Activated T-cell treated with anti-CD3 and anti-CD28 coated beads for 4 hours (primary cell): ENCODE measurements around the gene PRKAB2.
"Not testable (repeated sequence)": the region's sequence is repeated elsewhere in the genome, so short reads cannot be mapped to it uniquely, and the experiment has no call there.

Source experiments
- DNase-seq: peaks from one replicate; pipeline ENCODE4 v3.0.0-alpha.2; 2020

PRKAB2 gene

GRCh38 chr1:147171399-147172167 lies 687 bp downstream of the PRKAB2 start:
- DNase-seq = no peak

GRCh38 chr1:147169840-147170674 lies 2.2 kb downstream of the PRKAB2 start:
- no peak for DNase-seq

DNA sequence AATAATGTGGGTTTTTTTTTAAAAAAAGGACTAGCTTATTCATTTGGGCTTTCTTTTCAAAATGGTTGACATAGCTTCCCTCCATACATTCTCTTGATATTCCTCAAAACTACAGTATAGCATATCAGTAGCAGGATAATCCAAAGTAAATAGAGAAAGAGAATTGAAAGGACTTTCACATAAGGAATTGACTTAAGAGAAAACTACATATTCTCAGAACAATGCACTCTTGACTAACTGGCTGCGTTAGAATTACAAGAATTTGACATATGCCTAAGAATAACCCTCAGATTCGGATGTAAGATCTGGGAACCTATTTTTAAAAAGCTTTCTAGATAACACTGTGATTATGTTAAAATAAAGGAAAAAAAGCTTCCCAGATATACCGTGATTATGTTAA lies 3.1 kb downstream of the PRKAB2 start:
- no peak for DNase-seq

DNA sequence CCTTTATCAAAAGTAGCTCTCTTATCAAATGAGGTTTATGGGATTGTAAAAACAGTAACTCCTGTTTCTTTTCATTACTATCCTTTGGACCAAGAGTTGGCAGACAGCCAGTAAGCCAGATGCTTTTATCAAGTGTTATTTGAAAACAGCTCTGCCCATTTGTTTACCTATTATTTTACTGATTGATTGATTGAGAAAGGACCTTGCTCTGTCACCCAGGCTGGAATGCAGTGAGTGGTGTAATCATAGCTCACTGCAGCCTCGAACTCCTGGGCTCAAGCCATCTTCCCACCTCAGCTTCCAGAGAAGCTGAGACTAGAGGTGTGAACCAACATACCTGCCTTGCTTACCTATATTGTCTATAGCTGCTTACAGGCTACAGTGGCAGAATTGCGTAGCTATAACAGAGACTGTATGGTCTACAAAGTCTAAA lies 3.6 kb downstream of the PRKAB2 start:
- no peak for DNase-seq

DNA sequence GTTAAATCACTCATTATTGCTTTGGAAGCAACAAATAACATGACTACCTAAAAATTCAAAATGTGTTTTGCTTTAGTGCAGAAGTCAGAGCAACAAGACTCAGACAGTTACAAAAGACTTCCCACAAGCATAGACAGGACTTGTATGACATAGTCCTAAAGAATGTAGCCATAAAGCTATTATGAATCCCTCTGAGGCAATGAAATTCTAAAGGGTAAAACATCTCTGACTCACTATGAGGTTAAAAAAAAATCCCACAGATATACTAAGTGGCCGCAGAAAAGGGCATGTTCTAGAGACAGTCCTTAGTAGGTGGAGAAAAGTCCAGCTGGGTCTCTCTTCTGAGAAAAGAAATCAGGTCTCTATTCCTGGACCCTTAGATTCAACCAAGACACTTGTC lies 4.9 kb downstream of the PRKAB2 start:
- DNase-seq = no peak

- DNase-seq = no peak
These were observed 9.3 kb downstream of the PRKAB2 start for GRCh38 chr1:147163019-147163418.

GRCh38 chr1:147162093-147162492 lies 10.2 kb downstream of the PRKAB2 start:
- DNase-seq = no peak

DNA sequence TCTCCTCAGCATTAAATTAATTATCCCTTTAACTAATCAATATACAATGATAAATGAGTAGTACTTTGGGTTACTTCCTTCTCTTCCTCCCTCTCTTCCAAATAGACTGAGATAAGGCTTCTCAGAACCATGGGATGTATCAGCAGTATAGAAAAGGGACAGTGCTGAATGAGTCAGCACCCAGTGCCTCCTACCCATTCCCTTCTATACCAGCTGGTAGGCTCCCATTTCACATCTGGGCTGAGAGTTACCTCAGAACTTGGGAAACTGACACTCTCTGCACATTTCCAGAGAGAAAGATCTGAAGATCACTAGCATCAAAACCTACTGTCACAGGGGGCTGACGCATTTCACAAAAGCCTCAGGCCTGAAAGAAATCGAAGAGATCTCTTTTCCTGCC lies 15.2 kb downstream of the PRKAB2 start:
- DNase-seq = not testable (repeated sequence)

DNA sequence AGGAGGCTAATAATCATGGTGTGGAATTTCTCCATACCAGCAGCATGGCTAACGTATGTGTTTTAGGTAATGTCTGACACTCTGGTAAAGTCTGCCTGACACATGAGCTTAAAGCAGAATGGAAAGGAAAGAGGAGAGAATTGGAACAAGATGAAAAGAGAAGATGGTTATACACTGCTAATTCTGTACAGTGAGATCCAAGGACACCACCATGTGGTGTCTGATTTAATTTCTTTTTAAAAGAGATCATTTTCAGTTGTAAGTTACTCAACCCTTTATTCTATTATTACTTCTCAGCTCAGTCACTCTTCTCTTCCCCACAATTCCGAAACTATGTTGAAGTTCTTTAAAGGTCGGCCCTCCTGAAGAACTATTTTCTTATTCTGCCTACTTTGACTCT lies 15.6 kb downstream of the PRKAB2 start:
- no peak for DNase-seq

DNA sequence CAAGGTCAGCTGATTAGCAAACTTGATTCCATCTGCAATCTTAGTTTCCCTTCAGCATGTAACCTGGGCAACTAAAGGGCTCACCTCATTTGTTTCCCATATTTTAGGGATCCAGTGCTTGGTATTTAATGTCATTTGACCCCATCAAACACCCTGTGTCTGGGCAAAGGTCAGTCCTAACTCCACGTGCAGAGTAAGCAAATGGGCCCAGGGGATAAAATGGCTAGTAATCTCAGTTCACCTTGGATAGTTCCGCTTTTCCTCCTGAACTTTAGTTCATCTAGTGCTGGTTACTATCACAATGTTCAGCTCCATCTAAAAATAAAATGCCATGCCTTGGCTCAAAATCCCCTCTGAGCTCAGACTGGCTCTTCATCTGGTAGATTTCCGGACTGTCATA lies 19.5 kb downstream of the PRKAB2 start:
- DNase-seq = no peak

DNA sequence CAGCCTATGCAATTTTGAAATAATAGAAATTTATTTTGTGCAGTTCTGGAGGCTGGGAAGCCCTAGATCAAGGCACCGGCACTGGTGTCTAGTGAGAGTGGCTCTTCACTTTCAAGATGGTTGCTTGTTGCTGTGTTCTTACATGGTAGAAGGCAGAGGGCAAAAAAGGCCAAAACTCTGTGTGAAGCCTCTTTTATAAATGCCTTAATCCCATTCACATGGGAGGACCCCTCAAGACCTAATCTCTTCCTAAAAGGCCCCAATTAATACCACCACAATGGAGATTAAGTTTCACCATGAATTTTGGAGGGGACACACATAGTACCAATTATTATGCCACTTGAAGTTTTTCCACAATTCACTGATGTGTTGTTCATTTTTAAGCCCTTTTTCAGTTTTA lies 21.0 kb downstream of the PRKAB2 start:
- DNase-seq = no peak

GRCh38 chr1:147142886-147143285 lies 29.4 kb downstream of the PRKAB2 start:
- no peak for DNase-seq

- not testable (repeated sequence) for DNase-seq
These were observed 41.5 kb downstream of the PRKAB2 start for GRCh38 chr1:147130721-147131120.

DNA sequence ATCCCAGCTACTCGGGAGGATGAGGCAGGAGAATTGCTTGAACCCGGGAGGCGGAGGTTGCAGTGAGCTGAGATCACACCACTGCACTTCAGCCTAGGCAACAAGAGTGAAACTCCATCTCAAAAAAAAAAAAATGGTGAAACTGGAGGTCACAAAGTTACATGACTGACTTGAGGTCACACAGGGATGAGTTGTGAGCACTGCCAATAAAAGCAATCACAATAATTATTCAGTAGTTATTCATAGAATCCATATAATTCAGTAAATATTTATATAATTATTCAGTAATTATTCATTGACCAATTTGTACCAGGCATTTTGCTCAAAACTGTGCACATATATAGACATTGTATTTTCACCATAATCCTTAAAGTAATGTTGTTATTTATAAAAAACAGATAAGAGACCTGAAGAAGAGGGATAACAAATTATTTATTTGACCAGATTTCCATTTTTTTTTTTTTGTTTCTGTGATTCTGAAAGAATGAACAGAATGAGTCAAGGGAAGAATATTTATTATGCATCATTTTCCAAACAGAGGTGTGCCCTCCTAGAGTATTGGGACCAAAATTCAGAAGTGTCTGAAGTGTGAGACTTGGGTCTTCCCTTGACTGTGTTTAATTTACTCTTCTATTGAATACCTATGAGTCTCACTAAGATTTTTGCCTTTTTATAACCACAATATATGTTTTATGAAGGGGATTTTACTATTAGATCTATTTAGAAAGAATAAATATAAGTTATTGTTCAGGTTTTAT lies 43.0 kb downstream of the PRKAB2 start:
- DNase-seq = no peak

GRCh38 chr1:147124266-147124665 lies 48.0 kb downstream of the PRKAB2 start:
- DNase-seq = no peak

DNA sequence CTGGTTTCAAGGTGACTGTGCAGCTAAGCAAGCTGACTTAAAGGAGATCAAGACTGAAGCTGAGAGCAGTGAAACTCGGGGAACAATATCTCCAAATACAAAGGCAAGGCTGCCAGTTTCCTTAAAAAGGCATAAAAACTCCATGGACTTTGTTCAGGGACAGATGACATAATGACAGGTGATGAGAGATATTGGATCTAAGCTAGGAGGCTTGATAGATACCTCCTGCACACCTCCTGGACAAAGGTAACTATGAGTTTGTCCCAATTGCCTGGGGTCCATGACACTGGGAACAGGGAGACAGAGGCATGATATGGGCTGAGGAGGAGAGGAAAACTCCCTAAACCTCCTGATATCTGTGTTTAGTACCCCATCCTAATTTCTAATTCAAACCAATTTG lies 55.2 kb downstream of the PRKAB2 start:
- no peak for DNase-seq

- DNase-seq = no peak
These were observed 56.8 kb downstream of the PRKAB2 start for GRCh38 chr1:147115496-147115895.

DNA sequence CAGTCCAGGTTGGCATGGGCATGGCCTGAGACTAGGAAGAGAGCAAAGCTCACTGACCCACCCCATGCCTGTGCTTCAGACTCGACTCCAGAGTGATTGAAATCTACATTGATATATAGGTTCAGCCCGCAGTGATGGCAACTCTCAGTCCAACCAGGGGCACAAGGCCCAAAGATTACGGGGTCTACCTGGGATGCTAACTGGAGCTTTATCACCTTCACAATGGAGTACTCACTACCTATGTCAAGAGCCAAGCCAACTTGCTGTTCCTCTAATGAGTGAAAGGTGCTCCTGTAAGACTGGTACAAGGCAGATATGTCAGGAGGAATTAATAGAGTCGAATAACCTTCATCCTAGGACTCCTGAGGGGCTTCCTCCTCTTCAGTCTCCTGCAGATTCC lies 57.2 kb downstream of the PRKAB2 start:
- not testable (repeated sequence) for DNase-seq

GRCh38 chr1:147114353-147114752 lies 57.9 kb downstream of the PRKAB2 start:
- DNase-seq = not testable (repeated sequence)

GRCh38 chr1:147111381-147112130 lies 60.7 kb downstream of the PRKAB2 start:
- DNase-seq = no peak

DNA sequence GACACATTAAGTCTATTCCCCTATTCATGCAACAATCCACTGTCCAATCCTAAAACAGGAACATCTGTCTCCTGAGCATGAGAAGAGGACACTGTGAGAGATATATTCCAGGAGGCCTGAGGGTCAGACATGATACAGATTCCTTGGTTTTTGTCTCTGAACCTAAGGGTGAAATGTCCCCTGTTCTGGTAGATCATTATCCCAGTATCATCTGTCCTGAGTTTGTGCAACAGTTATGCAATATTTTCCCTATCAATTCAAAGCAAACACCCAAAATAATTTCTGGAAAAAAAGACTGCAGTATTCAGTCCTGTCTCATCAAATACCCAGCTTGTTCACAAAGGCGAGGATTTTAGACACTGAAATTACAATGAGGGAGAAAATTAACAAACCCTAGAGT lies 61.4 kb downstream of the PRKAB2 start:
- DNase-seq = no peak

GRCh38 chr1:147110434-147110833 lies 61.8 kb downstream of the PRKAB2 start:
- no peak for DNase-seq

GRCh38 chr1:147109762-147110161 lies 62.5 kb downstream of the PRKAB2 start:
- DNase-seq = no peak
